Measurements from ENCODE around the gene JCHAIN. TPM values are rescaled to one million over a fixed set of nuclear protein-coding genes. Genes with fewer than 3 reads are reported as not detected.

JCHAIN gene
- total and polyA plus RNA-seq, 2 of the 13 experiments (the other 11 are each of a cell fraction or from before 2014, with no cell fraction given), result not detected

- no peaks in the 10 kb centered on the region for H3K4me1 ChIP-seq (ENCODE audit: insufficient read depth, low read length)
- ChIA-PET POLR2A (no interaction called here), CTCF (ENCODE audit: low intra/inter-chr PET ratio, low total read pairs) (no interaction called here)
- H4K20me1 ChIP-seq (ENCODE audit: insufficient read depth, low read length), result no peaks in the 10 kb centered on the region
- no peak for DNase-seq (ENCODE audit: low spot score)
- 35% methylated on average over 3 of the region's 3 CpGs for WGBS (ENCODE audit: low lambda C conversion rate)
- ATAC-seq, result no peak
- TF ChIP-seq ZNF777 (CRISPR knock-in tag; IDR thresholded peaks at IDR 0.05) (no peak), HNRNPUL1 (IDR thresholded peaks at IDR 0.05; ENCODE audit: low read depth, low read length) (no peak), ZMYM2 (CRISPR knock-in tag; IDR thresholded peaks at IDR 0.05) (no peak), GATAD2A (CRISPR knock-in tag; IDR thresholded peaks at IDR 0.05) (no peak), GTF3A (CRISPR knock-in tag; conservative IDR thresholded peaks at IDR 0.05) (no peak), HNRNPH1 (optimal IDR thresholded peaks at IDR 0.05; ENCODE audit: low read depth, low read length) (no peak), PRPF4 (IDR thresholded peaks at IDR 0.05; ENCODE audit: low read depth, low read length, poor library complexity, severe bottlenecking) (no peak), ZFY (CRISPR knock-in tag; IDR thresholded peaks at IDR 0.05) (no peak), PRDM4 (CRISPR knock-in tag; IDR thresholded peaks at IDR 0.05; ENCODE audit: borderline replicate concordance) (no peak), ZNF570 (CRISPR knock-in tag; IDR thresholded peaks at IDR 0.05; ENCODE audit: borderline replicate concordance) (no peak), ZNF672 (CRISPR knock-in tag; IDR thresholded peaks at IDR 0.05) (no peak), RAD21 (CRISPR knock-in tag; IDR thresholded peaks at IDR 0.05) (no peak), TOE1 (CRISPR knock-in tag; IDR thresholded peaks at IDR 0.05) (no peak)
- TF ChIP-seq, protein P1, sequence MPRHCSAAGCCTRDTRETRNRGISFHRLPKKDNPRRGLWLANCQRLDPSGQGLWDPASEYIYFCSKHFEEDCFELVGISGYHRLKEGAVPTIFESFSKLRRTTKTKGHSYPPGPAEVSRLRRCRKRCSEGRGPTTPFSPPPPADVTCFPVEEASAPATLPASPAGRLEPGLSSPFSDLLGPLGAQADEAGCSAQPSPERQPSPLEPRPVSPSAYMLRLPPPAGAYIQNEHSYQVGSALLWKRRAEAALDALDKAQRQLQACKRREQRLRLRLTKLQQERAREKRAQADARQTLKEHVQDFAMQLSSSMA (CRISPR knock-in tag; IDR thresholded peaks at IDR 0.05), result no peak
- no peak for FAIRE-seq
- in situ Hi-C loops (cut with HindIII; ENCODE audit: extremely low pct_ligation_motif_present, low pct_unique_long_range_greater_than_20kb), result no loop called here
- H3K9ac ChIP-seq (ENCODE audit: insufficient read depth, low read depth, low read length), result no peak overlapping the region
- no peak overlapping the region for H3K4me2 ChIP-seq (ENCODE audit: low read depth, low read length)
- H3K79me2 ChIP-seq (ENCODE audit: insufficient read depth, low read length), result no peaks in the 10 kb centered on the region
- H3K9me3 ChIP-seq (ENCODE audit: low read length), result no peaks in the 10 kb centered on the region
- BruUV-seq (replicated peaks), result no TSS peak
- H3K27me3 ChIP-seq (ENCODE audit: control insufficient read depth in 1 of 2, insufficient read depth in 2 of 2, low read length in 2 of 2), result no peaks in the 10 kb centered on the region
- no peaks in the 10 kb centered on the region for H3K36me3 ChIP-seq (replicated peaks in 1 of 2; ENCODE audit: control insufficient read depth in 1 of 2, insufficient read depth in 2 of 2, low read length in 2 of 2)
- H2AFZ ChIP-seq (ENCODE audit: low read length), result no peak overlapping the region
- no peak overlapping the region for H3K4me3 ChIP-seq (replicated peaks in 1 of 3; ENCODE audit: insufficient read depth in 1 of 3, low read depth in 2 of 3, low read length in 3 of 3)
- intact Hi-C loops (cut with micrococcal nuclease; ENCODE audit: unreplicated experiment), result loop anchor here (10.0 kb wide), 2 partner anchors 947 to 1697 kb away; no protein-coding TSS in a partner anchor
- no peak overlapping the region for H3K27ac ChIP-seq (ENCODE audit: extremely low read length, insufficient read depth, low read length)
Observed at GRCh38 chr4:70607334-70607853, 58.9 kb downstream of the JCHAIN start.
